CD4-positive, alpha-beta memory T cell (primary cell): Measurements from ENCODE around the gene PLA2G2F. TPM values are rescaled to one million over a fixed set of nuclear protein-coding genes. Genes with fewer than 3 reads are reported as not detected.

Experiments
- CTCF ChIA-PET: fragments of 350-600 bp; sonication (Branson Sonifier 250); formaldehyde crosslinking; loops from one replicate; lab custom pipeline; 2021; ENCODE audit warnings: inconsistent platforms; ENCODE audit not compliant: partially characterized antibody; lab: Charles Lee
- POLR2A ChIA-PET: fragments of 350-600 bp; sonication (Branson Sonifier 250); formaldehyde crosslinking; loops from one replicate; lab custom pipeline; 2021; ENCODE audit not compliant: partially characterized antibody; lab: Charles Lee
- DNase-seq, 5 donors: peaks; one replicate each; pipeline versions ENCODE4 v3.0.0 to v3.0.0-alpha.2; 2020 to 2022; ENCODE audit warnings: mixed read lengths in 1 of 5
- H3K27ac ChIP-seq: one replicate; pipeline ENCODE4 v1.7.0; 2013; ENCODE audit warnings: low read depth, low read length
- H3K27me3 ChIP-seq: 2 replicates; pipeline ENCODE4 v1.7.0; 2013; ENCODE audit warnings: mild to moderate bottlenecking, low read length, moderate library complexity; ENCODE audit not compliant: insufficient read depth
- H3K36me3 ChIP-seq: 2 replicates; pipeline ENCODE4 v1.7.0; 2013; ENCODE audit warnings: mild to moderate bottlenecking, low read length, moderate library complexity; ENCODE audit not compliant: insufficient read depth
- H3K4me1 ChIP-seq: 2 replicates; pipeline ENCODE4 v1.7.0; 2013; ENCODE audit warnings: mild to moderate bottlenecking, low read length, moderate library complexity; ENCODE audit not compliant: insufficient read depth
- H3K4me3 ChIP-seq, 2 donors: one replicate each; pipeline ENCODE4 v1.7.0; 2013; ENCODE audit warnings: low read length in 2 of 2, mild to moderate bottlenecking in 1 of 2
- H3K9me3 ChIP-seq, 2 donors: one replicate each; pipeline ENCODE4 v1.7.0; 2013; ENCODE audit warnings: low read length in 2 of 2, control low read depth in 1 of 2; ENCODE audit not compliant: control insufficient read depth in 1 of 2
- H3K27ac Mint-ChIP-seq, 7 donors: one replicate each; pipeline ENCODE4 v1.8.0; 2020 to 2021; ENCODE audit warnings: mixed read lengths in 7 of 7, mild to moderate bottlenecking in 6 of 7, inconsistent platforms in 3 of 7, moderate library complexity in 3 of 7
- H3K27me3 Mint-ChIP-seq, 2 donors: one replicate each; pipeline ENCODE4 v1.8.0; 2020 to 2021; ENCODE audit warnings: mixed read lengths in 2 of 2
- H3K36me3 Mint-ChIP-seq, 2 donors: one replicate each; pipeline ENCODE4 v1.8.0; 2020 to 2021; ENCODE audit warnings: mixed read lengths in 2 of 2, inconsistent platforms in 1 of 2, mild to moderate bottlenecking in 1 of 2
- H3K4me1 Mint-ChIP-seq, 4 donors: one replicate each; pipeline ENCODE4 v1.8.0; 2020 to 2021; ENCODE audit warnings: mixed read lengths in 4 of 4, mild to moderate bottlenecking in 1 of 4
- H3K4me3 Mint-ChIP-seq, 8 donors: one replicate each; pipeline ENCODE4 v1.8.0; 2020 to 2021; ENCODE audit warnings: mixed read lengths in 8 of 8, mild to moderate bottlenecking in 7 of 8, moderate library complexity in 6 of 8, inconsistent platforms in 3 of 8
- H3K9me3 Mint-ChIP-seq, 8 donors: one replicate each; pipeline ENCODE4 v1.8.0; 2020 to 2021; ENCODE audit warnings: mixed read lengths in 8 of 8, mild to moderate bottlenecking in 5 of 8, inconsistent platforms in 3 of 8, moderate library complexity in 1 of 8
- intact Hi-C: fragments of 100-400 bp; cut with micrococcal nuclease; formaldehyde crosslinking; loops from one replicate; pipeline ENCODE4 v1.15.1; 2023
- polyA plus RNA-seq, 2 donors: library from polyadenylated mRNA; unstranded; fragments of 300-500 nt; fragmentation: Illumina TruSeq; gene quantifications; one replicate each; pipeline ENCODE4 v1.2.3, GENCODE V29; 2021
- total RNA-seq, 2 experiments: library from RNA; stranded (reverse); gene quantifications; one replicate each; pipeline ENCODE4 v1.2.3, GENCODE V29; 2021

Gene PLA2G2F
- total and polyA plus RNA-seq, 4 experiments from 2014 or later = not detected

GRCh38 chr1:20143734-20144565 lies 4.8 kb downstream of the PLA2G2F start:
- H3K9me3 Mint-ChIP-seq = peaks cover 0 to 2% (median 0%) of the 10 kb centered on the region in 8 donors
- CTCF ChIA-PET = interaction anchor here (1.4 kb wide), 1 partner anchor 8 kb away, joined by 5 read pairs; no protein-coding TSS in a partner anchor
- POLR2A ChIA-PET = no interaction called here

GRCh38 chr1:20147846-20148570 lies 8.9 kb downstream of the PLA2G2F start:
- no peaks in the 10 kb centered on the region for H3K36me3 ChIP-seq
- no peak for DNase-seq
- Mint-ChIP-seq H3K4me3 (no peak overlapping the region), H3K27me3 (no peaks in the 10 kb centered on the region), H3K9me3 (no peaks in the 10 kb centered on the region), H3K36me3 (no peaks in the 10 kb centered on the region), H3K4me1 (peaks cover 5 to 7% (median 7%) of the 10 kb centered on the region in 4 donors), H3K27ac (no peak overlapping the region)
- H3K4me1 ChIP-seq = peaks cover 5% of the 10 kb centered on the region
- no peak overlapping the region for H3K4me3 ChIP-seq
- H3K27me3 ChIP-seq = no peaks in the 10 kb centered on the region
- H3K27ac ChIP-seq = no peak overlapping the region
- intact Hi-C loops = no loop called here
- ChIA-PET POLR2A (no interaction called here), CTCF (interaction anchor here (1.5 to 2.6 kb wide), 2 partner anchors 48 to 230 kb away, joined by 3 to 7 read pairs; no protein-coding TSS in a partner anchor)
- H3K9me3 ChIP-seq = no peaks in the 10 kb centered on the region

More at GRCh38 chr1:20143734-20144565, 4.8 kb downstream of the PLA2G2F start:
- H3K4me1 ChIP-seq = no peaks in the 10 kb centered on the region
- Mint-ChIP-seq H3K4me1 (no peaks in the 10 kb centered on the region), H3K4me3 (no peak overlapping the region), H3K27me3 (peaks cover 7 to 8% of the 10 kb centered on the region in 2 donors), H3K36me3 (no peaks in the 10 kb centered on the region), H3K27ac (no peak overlapping the region)
- no peak for DNase-seq
- no peak overlapping the region for H3K4me3 ChIP-seq
- no peaks in the 10 kb centered on the region for H3K9me3 ChIP-seq
- H3K27me3 ChIP-seq = no peaks in the 10 kb centered on the region
- H3K27ac ChIP-seq = no peak overlapping the region
- intact Hi-C loops = no loop called here
- no peaks in the 10 kb centered on the region for H3K36me3 ChIP-seq

GRCh38 chr1:20148571-20149500 lies 9.7 kb downstream of the PLA2G2F start:
- H3K4me1 ChIP-seq = peaks cover 5% of the 10 kb centered on the region
- no peaks in the 10 kb centered on the region for H3K27me3 Mint-ChIP-seq
- DNase-seq = no peak
- H3K4me1 Mint-ChIP-seq = peaks cover 5 to 7% (median 7%) of the 10 kb centered on the region in 4 donors
- no peaks in the 10 kb centered on the region for H3K27me3 ChIP-seq
- H3K4me3 Mint-ChIP-seq = no peak overlapping the region
- H3K36me3 ChIP-seq = no peaks in the 10 kb centered on the region
- H3K9me3 ChIP-seq = no peaks in the 10 kb centered on the region
- no peaks in the 10 kb centered on the region for H3K36me3 Mint-ChIP-seq
- ChIA-PET POLR2A (no interaction called here), CTCF (interaction anchor here (1.1 to 6.1 kb wide), 3 partner anchors 10 to 231 kb away, joined by 3 to 102 read pairs (median 7); no protein-coding TSS in a partner anchor)
- intact Hi-C loops = no loop called here
- peak overlapping the region in 1 of 7 donors; percentile 60 for H3K27ac Mint-ChIP-seq
- no peaks in the 10 kb centered on the region for H3K9me3 Mint-ChIP-seq
- H3K27ac ChIP-seq = no peak overlapping the region
- H3K4me3 ChIP-seq = no peak overlapping the region

GRCh38 chr1:20149601-20150325 lies 10.6 kb downstream of the PLA2G2F start:
- Mint-ChIP-seq H3K4me1 (peaks cover 9 to 15% (median 13%) of the 10 kb centered on the region in 4 donors), H3K27ac (no peak overlapping the region), H3K27me3 (no peaks in the 10 kb centered on the region), H3K36me3 (no peaks in the 10 kb centered on the region), H3K4me3 (no peak overlapping the region), H3K9me3 (no peaks in the 10 kb centered on the region)
- H3K4me3 ChIP-seq = no peak overlapping the region
- ChIA-PET CTCF (interaction anchor here (1.1 to 6.1 kb wide), 2 partner anchors 9 to 232 kb away, joined by 3 to 102 read pairs; no protein-coding TSS in a partner anchor), POLR2A (no interaction called here)
- DNase-seq = no peak
- peaks cover 13% of the 10 kb centered on the region for H3K4me1 ChIP-seq
- H3K27ac ChIP-seq = no peak overlapping the region
- H3K9me3 ChIP-seq = no peaks in the 10 kb centered on the region
- intact Hi-C loops = no loop called here
- no peaks in the 10 kb centered on the region for H3K27me3 ChIP-seq
- no peaks in the 10 kb centered on the region for H3K36me3 ChIP-seq

- H3K9me3 Mint-ChIP-seq = no peaks in the 10 kb centered on the region
- H3K4me1 Mint-ChIP-seq = peaks cover 11 to 18% (median 14%) of the 10 kb centered on the region in 4 donors
- Histone ChIP-seq H3K4me3 (no peak overlapping the region), H3K27ac (no peak overlapping the region), H3K9me3 (no peaks in the 10 kb centered on the region), H3K4me1 (peaks cover 17% of the 10 kb centered on the region), H3K36me3 (no peaks in the 10 kb centered on the region), H3K27me3 (no peaks in the 10 kb centered on the region)
- DNase-seq = no peak
- no peaks in the 10 kb centered on the region for H3K36me3 Mint-ChIP-seq
- no peak overlapping the region for H3K4me3 Mint-ChIP-seq
- intact Hi-C loops = no loop called here
- CTCF ChIA-PET = interaction anchor here (0.7 to 6.1 kb wide), 6 partner anchors 8 to 233 kb away, joined by 3 to 102 read pairs (median 18); no protein-coding TSS in a partner anchor
- H3K27me3 Mint-ChIP-seq = no peaks in the 10 kb centered on the region
- no peak overlapping the region for H3K27ac Mint-ChIP-seq
- POLR2A ChIA-PET = no interaction called here
Observed at GRCh38 chr1:20150326-20150705, 11.2 kb downstream of the PLA2G2F start.

GRCh38 chr1:20150969-20151368 lies 11.8 kb downstream of the PLA2G2F start:
- ChIA-PET CTCF (interaction anchor here (0.7 to 6.1 kb wide), 11 partner anchors 12 to 343 kb away, joined by 3 to 102 read pairs (median 6); no protein-coding TSS in a partner anchor), POLR2A (no interaction called here)
- Mint-ChIP-seq H3K9me3 (no peaks in the 10 kb centered on the region), H3K27me3 (no peaks in the 10 kb centered on the region), H3K36me3 (no peaks in the 10 kb centered on the region), H3K27ac (no peak overlapping the region), H3K4me3 (peak overlapping the region in 2 of 8 donors; percentile 21 to 35), H3K4me1 (peaks cover 11 to 18% (median 14%) of the 10 kb centered on the region in 4 donors)
- Histone ChIP-seq H3K4me1 (peaks cover 17% of the 10 kb centered on the region), H3K27me3 (no peaks in the 10 kb centered on the region), H3K4me3 (no peak overlapping the region), H3K36me3 (no peaks in the 10 kb centered on the region), H3K9me3 (no peaks in the 10 kb centered on the region), H3K27ac (no peak overlapping the region)
- intact Hi-C loops = no loop called here
- no peak for DNase-seq
